ENCODE measurements around the gene ELL.

The ELL gene

GRCh38 chr19:18506101-18506930, 15.6 kb downstream of the ELL start:
- in situ Hi-C loops (cut with MboI; ENCODE audit: low sequenced_read_pairs) = no loop called here

DNA sequence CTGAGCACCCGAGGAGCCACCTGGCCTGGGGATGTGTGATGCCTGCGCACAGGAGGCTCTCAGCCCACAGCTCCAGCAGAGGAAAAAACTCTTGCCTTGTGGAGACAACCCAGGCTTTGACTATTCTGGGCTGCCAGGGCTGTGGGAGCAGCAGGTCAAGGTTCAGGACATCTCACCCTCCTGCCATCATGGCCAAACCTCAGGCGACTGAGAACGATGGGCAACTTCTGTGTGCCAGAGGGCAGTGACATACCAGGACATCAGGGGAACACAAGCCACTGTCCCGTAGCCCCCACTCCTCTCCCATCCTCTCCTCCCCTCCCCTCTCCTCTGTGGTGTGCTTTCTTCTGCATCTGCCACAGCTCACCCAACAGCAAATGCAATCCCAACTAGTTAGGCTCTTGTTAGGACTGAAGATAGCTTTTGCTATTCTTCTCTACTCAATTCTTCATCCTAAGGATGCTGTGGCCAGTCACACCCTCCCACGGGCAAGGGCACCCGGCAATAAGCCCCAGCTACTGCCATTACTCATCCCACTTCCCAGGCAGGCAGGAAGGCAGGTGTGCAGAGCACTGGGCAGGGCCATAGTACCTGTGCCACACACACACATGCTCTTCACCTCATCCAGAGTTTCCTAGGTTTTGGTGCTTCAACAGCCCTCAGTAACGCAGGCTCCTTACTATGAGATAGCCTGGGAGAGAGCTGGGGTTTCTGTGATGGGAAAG, 16.8 kb downstream of the ELL start:
- in situ Hi-C loops (cut with MboI; ENCODE audit: low sequenced_read_pairs) = no loop called here

- in situ Hi-C loops (cut with MboI; ENCODE audit: low sequenced_read_pairs) = no loop called here
Observed at GRCh38 chr19:18503971-18504885, 17.6 kb downstream of the ELL start.

DNA sequence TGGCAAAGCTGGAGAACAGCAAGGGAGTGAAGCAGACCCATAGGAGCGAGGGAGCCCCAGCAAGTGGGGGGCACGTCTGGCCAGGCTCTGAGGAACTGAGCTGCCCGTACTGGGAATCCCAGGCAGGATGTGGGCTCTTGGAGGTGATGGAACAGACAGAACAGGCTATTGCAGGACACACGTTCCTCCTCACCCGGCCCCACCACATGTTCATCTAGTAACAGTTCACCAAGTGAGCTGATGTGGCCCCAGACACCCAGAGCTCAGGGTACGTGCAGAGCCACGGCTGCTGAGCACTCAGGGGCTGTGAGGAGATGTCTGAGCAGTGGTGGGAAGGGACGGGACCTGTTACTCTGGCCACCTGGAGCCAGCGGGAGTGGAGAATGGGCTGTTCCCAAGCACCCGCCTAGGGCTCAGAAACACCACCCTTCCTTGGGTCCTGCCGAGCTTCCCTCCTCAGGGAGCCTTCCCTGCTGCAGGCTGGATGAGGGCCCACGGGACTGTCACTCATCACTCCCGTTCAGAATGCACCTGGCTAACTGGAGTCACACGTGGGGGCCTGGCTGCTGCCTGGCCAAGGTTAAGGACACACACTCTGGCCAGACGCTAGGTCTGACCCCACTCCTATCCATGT, 18.4 kb downstream of the ELL start:
- in situ Hi-C loops (cut with MboI; ENCODE audit: low sequenced_read_pairs) = no loop called here

DNA sequence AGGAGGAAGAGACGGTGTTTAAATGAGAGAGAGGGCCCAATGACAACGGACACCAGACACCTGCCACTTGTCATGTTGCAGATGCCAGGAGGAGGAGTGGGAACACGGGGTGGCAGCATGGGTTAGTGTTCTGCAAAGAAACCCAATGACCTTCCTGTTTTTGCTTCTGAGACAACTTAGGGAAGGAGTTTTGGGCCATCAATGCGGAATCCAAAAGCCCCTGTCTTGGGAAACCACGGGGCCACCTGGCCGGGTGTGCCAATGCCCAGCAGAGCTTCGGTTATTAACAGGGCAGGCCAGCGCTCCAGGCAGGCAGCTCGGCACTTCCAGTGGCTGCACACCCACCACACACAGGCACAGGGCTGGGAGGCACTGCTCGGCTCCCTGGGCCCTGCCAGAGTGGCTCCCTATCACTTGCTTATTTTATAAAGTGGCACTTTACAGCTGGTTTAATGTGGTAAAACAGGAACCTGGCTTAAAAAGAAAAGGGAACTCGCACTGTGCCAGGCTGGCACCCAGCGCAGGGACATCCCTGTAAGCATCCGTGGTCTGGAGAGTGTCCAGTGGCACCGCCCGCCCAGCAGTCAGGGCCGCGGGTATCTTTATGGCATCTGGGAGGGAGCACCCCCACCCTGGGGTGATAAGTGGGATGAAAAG, 19.1 kb downstream of the ELL start:
- in situ Hi-C loops (cut with MboI; ENCODE audit: low sequenced_read_pairs) = no loop called here

- in situ Hi-C loops (cut with MboI; ENCODE audit: low sequenced_read_pairs) = no loop called here
Observed at GRCh38 chr19:18502246-18502637, 19.6 kb downstream of the ELL start.

- in situ Hi-C loops (cut with MboI; ENCODE audit: low sequenced_read_pairs) = no loop called here
Observed at GRCh38 chr19:18501832-18502231, 20.0 kb downstream of the ELL start.

GRCh38 chr19:18501351-18501750, 20.5 kb downstream of the ELL start:
- in situ Hi-C loops (cut with MboI; ENCODE audit: low sequenced_read_pairs) = no loop called here

DNA sequence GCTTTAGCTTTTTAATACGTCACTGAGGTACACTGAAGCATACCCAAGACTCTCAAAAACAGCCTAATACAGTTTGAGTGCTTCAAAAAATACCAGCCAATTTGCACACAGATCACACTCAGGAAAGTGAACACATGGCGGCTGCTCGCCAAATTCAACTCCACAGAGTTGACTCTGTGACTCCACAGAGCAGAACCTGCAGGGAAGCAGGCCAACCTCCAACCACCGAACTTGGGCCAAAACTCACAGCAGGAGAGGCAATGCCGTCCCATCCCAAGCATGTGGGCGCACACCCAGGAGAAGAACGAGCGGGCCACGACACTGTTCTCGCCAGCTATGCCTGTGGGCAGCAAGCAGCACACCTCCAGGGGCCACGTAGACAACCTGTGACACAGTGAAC, 21.1 kb downstream of the ELL start:
- in situ Hi-C loops (cut with MboI; ENCODE audit: low sequenced_read_pairs) = no loop called here

DNA sequence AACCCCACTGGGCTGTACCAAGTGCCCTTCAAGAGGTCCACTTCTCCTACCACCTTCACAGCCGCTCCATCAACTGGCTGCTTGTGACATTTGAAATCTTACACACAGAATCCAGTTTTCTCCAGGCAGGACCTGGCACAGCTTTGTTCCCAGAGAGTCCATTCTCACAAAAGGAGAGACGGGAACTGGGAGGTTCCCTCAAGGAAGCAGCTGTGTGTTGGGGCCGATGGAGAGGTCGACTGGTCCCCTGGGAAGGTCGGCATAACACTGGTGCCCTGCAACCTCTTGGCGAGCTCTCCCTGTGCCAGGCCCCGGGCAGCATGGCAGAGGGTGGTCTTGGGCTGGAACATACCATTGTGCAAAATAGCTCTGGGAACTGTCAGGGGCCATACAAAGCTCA, 21.5 kb downstream of the ELL start:
- in situ Hi-C loops (cut with MboI; ENCODE audit: low sequenced_read_pairs) = no loop called here

DNA sequence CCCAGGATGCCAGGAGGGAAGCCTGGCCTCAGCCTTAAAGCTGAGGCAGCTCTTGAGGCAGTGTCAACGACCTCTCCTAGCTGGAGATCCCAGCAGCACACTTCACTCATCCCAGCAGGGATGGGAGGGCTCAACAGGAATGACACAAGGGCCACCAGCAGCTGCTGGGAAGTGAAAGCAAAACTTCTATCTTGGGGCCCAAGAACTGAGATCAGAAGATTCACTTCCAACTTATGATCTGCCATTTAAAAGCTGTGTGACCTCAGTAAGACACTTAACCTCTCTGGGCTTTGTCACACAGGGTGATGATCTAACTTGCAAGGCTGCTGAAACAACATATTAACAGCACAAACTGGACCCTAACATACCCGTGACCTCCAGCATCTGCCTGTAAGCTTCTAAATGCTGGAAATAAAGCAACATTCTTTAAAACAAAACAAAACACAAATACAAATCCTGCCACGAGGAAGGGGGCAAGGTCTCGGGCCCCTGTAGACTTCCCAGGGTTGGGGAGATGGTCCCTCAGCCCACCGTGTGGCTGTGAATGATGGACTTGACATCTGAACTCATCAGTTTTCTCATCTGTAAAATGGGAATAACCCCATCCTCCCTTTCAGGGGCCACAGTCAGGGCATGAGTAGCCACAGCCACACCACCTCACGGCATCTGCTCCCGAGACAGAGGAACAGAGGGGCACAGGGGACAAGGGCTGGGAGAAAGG, 22.7 kb downstream of the ELL start:
- in situ Hi-C loops (cut with MboI; ENCODE audit: low sequenced_read_pairs) = no loop called here

GRCh38 chr19:18496980-18497256, 25.0 kb downstream of the ELL start:
- in situ Hi-C loops (cut with MboI; ENCODE audit: low sequenced_read_pairs) = no loop called here

DNA sequence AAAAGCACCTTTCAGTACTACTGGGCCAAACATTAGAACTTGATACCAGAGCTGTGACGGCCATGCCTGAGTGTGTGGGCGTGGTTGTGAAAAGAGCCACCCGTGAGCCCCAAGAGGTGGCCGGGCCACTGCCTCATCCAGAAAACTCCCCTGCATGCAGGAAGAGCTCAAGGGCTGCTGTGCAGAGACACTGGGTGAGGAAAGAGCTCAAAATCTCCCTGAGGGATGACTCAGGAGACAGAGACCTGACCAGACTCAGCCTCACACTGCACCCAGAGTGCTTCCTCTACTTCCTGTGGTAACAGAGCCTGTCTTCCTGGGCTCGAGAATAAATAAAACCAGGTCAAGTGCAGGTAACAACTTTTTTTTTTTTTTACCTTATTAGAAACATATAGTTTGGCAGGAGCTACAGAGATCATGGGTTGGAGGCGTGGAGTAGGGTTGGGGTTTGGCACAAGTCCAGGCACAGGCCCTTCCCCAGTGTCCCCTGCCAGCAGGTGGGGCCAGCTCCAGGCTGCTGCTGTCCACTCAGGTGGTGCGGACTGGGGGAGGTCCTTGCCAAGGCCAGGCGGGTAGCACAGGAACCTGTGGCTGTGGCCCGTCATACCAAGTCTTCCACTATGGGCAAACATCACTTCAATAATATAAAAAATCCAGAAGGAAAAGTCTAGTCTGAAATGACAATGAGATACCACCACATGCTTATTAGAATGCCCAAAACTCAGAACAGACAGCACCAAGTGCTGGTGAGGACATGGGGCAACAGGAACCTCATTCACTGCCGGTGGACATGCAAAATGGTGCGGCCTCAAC, 25.5 kb downstream of the ELL start:
- in situ Hi-C loops (cut with MboI; ENCODE audit: low sequenced_read_pairs) = no loop called here

DNA sequence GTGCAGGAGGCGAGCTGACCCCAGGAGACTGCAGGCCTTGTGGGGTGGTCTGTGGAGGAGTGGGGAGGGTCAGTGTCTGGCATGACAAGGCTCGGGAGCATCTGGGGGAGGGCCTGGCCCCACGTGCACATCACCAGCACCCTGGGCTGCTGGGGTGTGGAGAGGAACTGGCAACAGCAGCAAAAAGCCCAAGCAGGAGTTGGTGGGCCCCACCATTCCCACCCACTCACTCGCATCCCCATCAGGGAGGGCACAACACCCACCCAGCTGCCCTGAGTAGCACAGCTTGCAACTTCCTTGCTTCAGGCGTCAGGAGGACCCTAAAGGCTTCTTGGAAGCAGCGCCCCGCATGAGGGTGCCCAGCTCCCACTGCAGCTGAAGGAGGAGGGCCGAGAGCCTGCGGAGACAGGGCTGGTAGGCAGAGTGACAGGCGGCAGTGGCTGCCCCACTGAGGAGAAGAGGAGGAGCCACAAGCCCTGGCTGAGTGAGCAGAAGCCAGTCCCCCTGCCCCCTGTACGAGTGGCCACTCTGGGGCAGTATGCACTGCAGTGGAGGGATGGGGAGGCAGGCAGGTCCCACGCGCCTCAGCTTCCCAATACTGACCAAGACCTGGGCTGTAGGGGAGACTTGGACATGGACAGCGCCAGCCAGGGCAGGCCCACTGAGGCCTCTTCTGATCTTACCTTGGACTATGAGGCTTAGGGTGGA, 26.5 kb downstream of the ELL start:
- in situ Hi-C loops (cut with MboI; ENCODE audit: low sequenced_read_pairs) = no loop called here

DNA sequence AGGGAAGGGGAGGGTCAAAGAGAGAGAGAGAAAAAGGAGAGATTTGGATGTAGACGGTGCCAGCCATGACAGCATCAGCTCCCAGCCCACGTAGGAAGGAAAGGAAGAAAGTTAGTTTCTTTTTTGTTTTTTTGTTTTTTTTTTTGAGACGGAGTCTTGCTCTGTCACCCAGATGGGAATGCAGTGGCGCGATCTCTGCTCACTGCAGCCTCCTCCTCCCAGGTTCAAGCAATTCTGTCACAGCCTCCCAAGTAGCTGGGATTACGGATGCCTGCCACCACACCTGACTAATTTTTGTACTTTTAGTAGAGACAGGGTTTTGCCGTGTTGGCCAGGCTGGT, 27.6 kb downstream of the ELL start:
- in situ Hi-C loops (cut with MboI; ENCODE audit: low sequenced_read_pairs) = no loop called here

DNA sequence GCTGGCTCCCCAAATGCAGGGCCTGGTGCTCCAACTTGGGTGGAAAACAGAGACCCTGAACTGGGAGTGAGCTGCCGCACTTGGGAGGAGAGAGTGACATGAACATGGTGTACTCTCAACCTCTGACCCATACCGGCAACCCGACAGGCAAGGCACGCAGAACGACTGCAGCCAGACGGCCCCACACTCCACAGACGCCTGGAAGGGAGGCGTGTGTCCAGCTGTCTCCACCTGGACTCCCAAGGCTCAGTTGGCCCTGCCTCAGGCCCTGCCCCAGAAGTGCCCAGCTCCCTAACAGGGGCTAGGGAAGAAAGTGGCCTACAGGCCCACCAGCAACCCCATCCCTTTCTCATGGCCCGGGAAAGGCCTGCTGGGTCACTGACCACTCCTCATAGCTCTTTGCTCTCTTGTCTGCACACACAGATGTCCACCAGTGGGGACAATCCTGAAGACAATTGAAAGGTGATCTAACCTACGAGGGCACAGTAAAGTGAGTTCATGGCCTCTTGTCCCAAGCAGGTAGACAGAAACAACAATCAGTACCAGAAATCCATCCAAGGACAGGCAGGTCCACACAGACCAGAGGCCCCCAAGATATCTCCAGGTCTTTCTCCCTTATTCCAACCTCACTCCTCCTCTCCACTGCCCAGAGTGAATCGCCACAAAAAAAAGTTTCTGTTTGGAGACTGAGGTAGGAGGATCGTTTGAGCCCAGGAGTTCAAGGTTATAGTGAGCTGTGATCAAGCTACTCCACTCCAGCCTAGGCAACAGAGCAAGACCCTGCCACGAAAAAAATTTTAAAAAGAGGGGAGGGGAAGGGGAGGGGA, 28.2 kb downstream of the ELL start:
- in situ Hi-C loops (cut with MboI; ENCODE audit: low sequenced_read_pairs) = no loop called here

GRCh38 chr19:18491995-18492953, 29.6 kb downstream of the ELL start:
- in situ Hi-C loops (cut with MboI; ENCODE audit: low sequenced_read_pairs) = no loop called here
